Kidney (tissue), 14 donors: ENCODE results near the gene DIPK2A. TPM values are rescaled to one million over a fixed set of nuclear protein-coding genes. Genes with fewer than 3 reads are reported as not detected.

ENCODE experiments used
- DNase-seq, 5 donors: peaks; one replicate each; pipeline ENCODE4 v3.0.0-alpha.2; 2013 to 2020
- FAIRE-seq: peaks from 2 replicates; lab custom pipeline; 2012; peaks lifted over from hg19 to GRCh38; lab: Jason Lieb, UNC
- H3K27ac ChIP-seq, 2 donors: one replicate each; pipeline ENCODE4 v1.7.0; 2013; ENCODE audit warnings: low read depth in 2 of 2, low read length in 2 of 2, inconsistent platforms in 1 of 2
- H3K27me3 ChIP-seq: one replicate; pipeline ENCODE4 v1.7.1; 2013; ENCODE audit warnings: low read length, inconsistent platforms; ENCODE audit not compliant: control insufficient read depth, insufficient read depth
- H3K36me3 ChIP-seq, 3 donors: one replicate each; pipeline versions ENCODE4 v1.7.0 to v1.7.1; 2013; ENCODE audit warnings: low read length in 3 of 3, control low read depth in 1 of 3, inconsistent platforms in 1 of 3; ENCODE audit not compliant: insufficient read depth in 3 of 3, control insufficient read depth in 2 of 3
- H3K4me1 ChIP-seq, 3 donors: one replicate each; pipeline versions ENCODE4 v1.7.0 to v1.7.1; 2013; ENCODE audit warnings: low read length in 3 of 3, inconsistent platforms in 1 of 3, low read depth in 1 of 3; ENCODE audit not compliant: control insufficient read depth in 2 of 3, insufficient read depth in 2 of 3
- H3K4me3 ChIP-seq, 3 donors: one replicate each; pipeline versions ENCODE4 v1.7.0 to v1.8.1; 2013; ENCODE audit warnings: low read length in 3 of 3, control low read depth in 1 of 3, inconsistent platforms in 1 of 3
- H3K9ac ChIP-seq, 3 donors: one replicate each; pipeline versions ENCODE4 v1.7.0 to v1.7.1; 2013; ENCODE audit warnings: low read length in 3 of 3, control low read depth in 1 of 3, inconsistent platforms in 1 of 3
- H3K9me3 ChIP-seq, 3 donors: one replicate each; pipeline versions ENCODE4 v1.7.0 to v1.7.1; 2013; ENCODE audit warnings: low read length in 3 of 3, control low read depth in 1 of 3, inconsistent platforms in 1 of 3; ENCODE audit not compliant: control insufficient read depth in 2 of 3, insufficient read depth in 1 of 3
- CTCF ChIP-seq: IDR thresholded peaks from 3 replicates; pipeline ENCODE4 v1.5.1; 2012; ENCODE audit warnings: mild to moderate bottlenecking, moderate library complexity, borderline replicate concordance; ENCODE audit not compliant: insufficient read depth; ENCODE audit errors: extremely low read depth
- intact Hi-C: fragments of 100-400 bp; cut with DNase I; formaldehyde crosslinking; loops from one replicate; pipeline ENCODE4 v1.11.1; 2022
- polyA plus RNA-seq: library from polyadenylated mRNA; stranded (reverse); fragments of 350-450 nt; fragmentation: Illumina TruSeq; extraction: RNeasy Lipid Tissue Mini Kit (QIAGEN cat#74804); gene quantifications from one replicate; pipeline ENCODE4 v1.2.3, GENCODE V29; 2014; ENCODE audit warnings: low read depth, low replicate concordance; ENCODE audit not compliant: insufficient read depth
- total RNA-seq: library from RNA; stranded (reverse); fragmentation: NEBNext Ultra II Directional; extraction: Animal tissue kit (Norgen Biotek cat#: 25700); gene quantifications from one replicate; pipeline ENCODE4 v1.2.1, GENCODE V29; 2021
- donor health status: control.
- donor health status: control.
- donor health status: control.
- donor health status: control.
- donor health status: control.
- donor health status: DM: yes; HTN: yes; CAD: no.
- donor health status: Normal renal cell carcinoma (clear cell type).

The DIPK2A gene
- total and polyA plus RNA-seq, 2 donors from 2014 or later: 4.9 to 15.5 TPM

- intact Hi-C loops: no loop called here
- FAIRE-seq: no peak
- DNase-seq: no peak
- Histone ChIP-seq H3K4me1 (no peaks in the 10 kb centered on the region), H3K36me3 (no peaks in the 10 kb centered on the region), H3K27ac (no peak overlapping the region), H3K9me3 (no peaks in the 10 kb centered on the region), H3K4me3 (no peak overlapping the region), H3K27me3 (no peaks in the 10 kb centered on the region), H3K9ac (no peak overlapping the region)
- no peak for TF ChIP-seq CTCF
Observed at GRCh38 chr3:143979813-143980212, 8.2 kb downstream of the DIPK2A start.

GRCh38 chr3:143988306-143988705 is 16.7 kb downstream of the DIPK2A start:
- H3K9ac ChIP-seq: no peak overlapping the region
- TF ChIP-seq CTCF: no peak

GRCh38 chr3:143989461-143989860 is 17.8 kb downstream of the DIPK2A start:
- Histone ChIP-seq H3K4me3 (no peak overlapping the region), H3K4me1 (no peaks in the 10 kb centered on the region), H3K36me3 (no peaks in the 10 kb centered on the region), H3K27me3 (no peaks in the 10 kb centered on the region), H3K9ac (no peak overlapping the region), H3K27ac (no peak overlapping the region), H3K9me3 (no peaks in the 10 kb centered on the region)
- no peak for TF ChIP-seq CTCF
- no peak for DNase-seq
- FAIRE-seq: no peak
- intact Hi-C loops: no loop called here

More at GRCh38 chr3:143988306-143988705, 16.7 kb downstream of the DIPK2A start:
- DNase-seq (no peak), FAIRE-seq (no peak)
- no peak overlapping the region for H3K27ac ChIP-seq
- no peaks in the 10 kb centered on the region for H3K27me3 ChIP-seq
- H3K4me3 ChIP-seq: no peak overlapping the region
- H3K4me1 ChIP-seq: no peaks in the 10 kb centered on the region
- H3K36me3 ChIP-seq: no peaks in the 10 kb centered on the region
- no peaks in the 10 kb centered on the region for H3K9me3 ChIP-seq
- intact Hi-C loops: no loop called here

- H3K4me1 ChIP-seq: no peaks in the 10 kb centered on the region
- no peak for TF ChIP-seq CTCF
- no peak for FAIRE-seq
- no peaks in the 10 kb centered on the region for H3K36me3 ChIP-seq
- intact Hi-C loops: no loop called here
- no peaks in the 10 kb centered on the region for H3K9me3 ChIP-seq
- H3K4me3 ChIP-seq: no peak overlapping the region
- DNase-seq: no peak
- no peak overlapping the region for H3K9ac ChIP-seq
- H3K27me3 ChIP-seq: no peaks in the 10 kb centered on the region
- H3K27ac ChIP-seq: no peak overlapping the region
Observed at GRCh38 chr3:143991713-143992112, 20.1 kb downstream of the DIPK2A start.
